M059J (cell line): ENCODE measurements around the gene ANKRD29. TPM values are rescaled to one million over a fixed set of nuclear protein-coding genes. Genes with fewer than 3 reads are reported as not detected.
"Not testable (repeated sequence)": the region's sequence is repeated elsewhere in the genome, so short reads cannot be mapped to it uniquely, and the experiment has no call there.

Source experiments
- DNase-seq: peaks from one replicate; pipeline ENCODE4 v3.0.0-alpha.2; 2012; ENCODE audit warnings: low read depth
- total RNA-seq: library from RNA; depleted of rRNA; stranded (reverse); fragments of >200 nt; shearing (Covaris generic); gene quantifications from 2 replicates; pipeline ENCODE4 v1.2.3, GENCODE V29; 2014

Gene ANKRD29
- total RNA-seq, 1 experiment from 2014 or later: 8.3 TPM

DNA sequence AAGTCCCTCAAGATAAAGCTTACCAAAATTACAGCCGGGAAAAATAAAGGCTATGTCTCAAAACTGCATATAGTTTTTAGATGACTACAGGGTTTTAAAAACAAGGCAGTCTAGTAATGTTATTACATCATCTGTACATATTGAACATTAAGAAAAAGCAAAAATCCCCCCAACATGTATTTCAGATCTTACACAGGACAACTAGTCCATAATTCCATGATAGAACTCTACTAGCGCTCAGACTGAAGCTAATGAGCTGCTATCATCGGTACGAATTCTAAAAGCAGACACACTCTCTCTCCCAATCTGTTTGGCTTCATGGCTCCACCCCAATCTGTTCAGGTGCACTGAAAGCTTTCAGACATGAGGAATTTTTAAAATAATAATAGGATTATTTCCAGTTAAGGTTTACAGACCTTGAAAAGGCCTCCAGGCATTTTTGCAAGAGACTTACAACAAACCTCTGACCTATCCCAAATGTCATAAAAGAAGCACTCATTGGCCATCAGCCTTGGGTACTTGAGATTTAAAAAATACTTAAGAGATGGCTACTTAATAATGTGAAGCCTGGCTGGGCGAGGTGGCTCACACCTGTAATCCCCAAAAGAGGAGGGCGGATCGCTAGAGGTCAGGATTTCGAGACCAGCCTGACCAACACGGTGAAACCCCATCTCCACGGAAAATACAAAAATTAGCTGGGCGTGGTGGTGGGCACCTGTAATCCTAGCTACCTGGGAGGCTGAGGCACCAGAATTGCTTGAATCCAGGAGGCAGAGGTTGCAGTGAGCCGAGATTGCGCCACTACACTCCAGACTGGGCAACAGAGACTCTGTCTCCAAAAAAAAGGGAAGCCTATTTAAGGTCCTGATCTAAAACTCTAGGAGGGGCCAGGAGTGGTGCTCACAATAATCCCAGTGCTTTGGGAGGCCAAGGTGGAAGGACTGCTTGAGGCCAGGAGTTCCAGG is 78.4 kb downstream of the ANKRD29 start:
- no peak for DNase-seq

- no peak for DNase-seq
Measured at GRCh38 chr18:23583071-23583865, 79.4 kb downstream of the ANKRD29 start.

DNA sequence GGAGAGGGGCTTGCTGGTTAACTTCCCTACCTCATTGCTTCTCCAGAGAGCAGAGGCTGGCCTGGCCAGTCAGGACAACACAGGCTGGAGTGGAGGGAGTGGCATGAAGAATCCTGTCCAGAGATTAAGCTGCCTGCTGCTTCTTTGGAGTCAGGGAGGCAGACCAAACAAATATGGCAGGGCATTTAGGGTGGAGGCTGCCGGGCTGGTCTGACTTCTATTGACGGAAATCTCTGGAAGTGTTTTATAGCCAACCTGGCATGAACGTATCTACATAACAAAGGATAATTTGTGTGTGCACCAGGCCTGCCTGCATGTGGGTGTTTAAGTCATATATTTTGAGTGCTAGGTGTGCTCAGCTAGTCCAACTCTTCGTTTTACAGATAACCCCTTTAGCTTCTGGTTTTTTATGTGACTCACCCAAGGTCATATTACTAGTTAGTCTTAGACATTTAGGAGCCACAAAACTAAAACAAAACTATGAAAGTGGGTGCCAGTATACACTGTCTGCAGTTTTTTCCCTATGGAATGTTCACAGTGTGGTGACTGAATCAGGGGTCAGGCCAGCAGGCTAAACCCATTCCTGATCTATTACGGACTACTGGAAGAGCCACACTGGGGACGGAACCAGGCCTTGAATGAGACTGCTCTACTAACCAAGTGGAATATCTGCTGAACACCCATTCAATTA is 81.9 kb downstream of the ANKRD29 start:
- peak; percentile 97 for DNase-seq

- DNase-seq: no peak
Measured at GRCh38 chr18:23578891-23579653, 83.6 kb downstream of the ANKRD29 start.

DNA sequence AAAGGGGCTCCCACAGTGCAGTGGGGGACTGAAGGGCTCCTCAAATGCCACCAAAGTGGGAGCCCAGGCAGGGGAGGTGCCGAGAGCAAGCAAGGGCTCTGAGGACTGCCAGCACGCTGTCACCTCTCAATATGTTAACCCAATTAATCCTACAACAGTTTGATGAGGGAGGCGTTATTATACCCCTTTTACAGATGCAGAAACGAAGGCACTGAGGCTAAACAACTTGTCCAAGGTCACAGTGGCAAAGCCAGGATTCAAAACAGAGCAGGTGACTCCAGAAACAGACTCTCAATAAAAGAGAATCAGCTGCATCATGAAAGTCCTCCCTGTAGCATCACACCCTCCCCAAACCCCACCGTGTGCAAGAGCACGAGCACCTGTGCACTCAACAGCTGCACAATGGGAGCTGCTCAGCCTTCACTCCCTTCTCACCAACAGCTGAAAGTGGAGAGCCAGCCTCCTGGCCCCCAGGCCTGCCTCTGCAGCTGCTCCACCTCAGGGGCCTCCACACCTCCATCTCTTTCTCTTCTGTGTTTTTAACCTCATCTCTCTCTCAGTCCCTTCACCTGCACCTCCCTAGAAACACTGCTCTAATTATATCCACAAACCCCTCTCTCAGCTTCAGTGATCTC is 84.5 kb downstream of the ANKRD29 start:
- no peak for DNase-seq

- DNase-seq: not testable (repeated sequence)
Measured at GRCh38 chr18:23577521-23577920, 85.2 kb downstream of the ANKRD29 start.

- no peak for DNase-seq
Measured at GRCh38 chr18:23575309-23575651, 87.4 kb downstream of the ANKRD29 start.

GRCh38 chr18:23574611-23575308 is 88.0 kb downstream of the ANKRD29 start:
- DNase-seq: no peak

DNA sequence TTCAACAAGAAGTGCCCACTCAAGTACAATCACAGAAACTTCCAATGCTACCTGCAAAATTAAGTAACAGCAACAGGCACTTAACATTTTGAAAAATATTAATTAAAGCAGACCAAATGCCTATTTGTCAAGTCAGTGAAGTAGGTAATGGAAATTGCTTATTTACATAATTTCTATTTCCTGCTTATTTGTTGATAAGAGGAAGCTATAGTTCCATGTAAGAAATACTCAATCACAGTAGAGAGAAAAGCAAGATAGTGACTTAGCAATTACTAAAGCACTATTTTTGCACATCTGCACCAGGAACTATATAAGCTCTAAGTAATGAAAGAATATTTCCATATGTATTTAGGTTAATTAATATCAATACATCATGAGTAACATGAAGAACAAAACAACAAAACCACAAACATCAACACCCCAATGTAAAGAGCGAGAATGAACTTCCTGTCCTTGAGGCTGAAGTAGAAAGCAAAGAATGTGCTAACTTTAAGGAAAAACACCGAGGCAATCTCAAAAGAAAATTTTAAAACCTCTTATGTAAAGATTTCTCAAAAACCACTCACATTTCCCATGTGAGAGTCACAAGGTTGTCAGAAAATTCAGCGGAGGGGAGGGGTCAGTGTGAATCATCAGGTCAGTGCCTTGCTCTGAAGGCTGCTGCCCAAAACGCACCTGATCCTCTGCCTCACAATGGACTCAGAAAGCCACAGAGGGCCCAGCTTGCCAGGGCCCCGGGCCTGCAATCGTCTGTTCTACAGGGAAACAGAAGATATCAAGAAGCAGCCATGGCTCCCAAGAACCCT is 88.9 kb downstream of the ANKRD29 start:
- DNase-seq: peak; percentile 92

DNA sequence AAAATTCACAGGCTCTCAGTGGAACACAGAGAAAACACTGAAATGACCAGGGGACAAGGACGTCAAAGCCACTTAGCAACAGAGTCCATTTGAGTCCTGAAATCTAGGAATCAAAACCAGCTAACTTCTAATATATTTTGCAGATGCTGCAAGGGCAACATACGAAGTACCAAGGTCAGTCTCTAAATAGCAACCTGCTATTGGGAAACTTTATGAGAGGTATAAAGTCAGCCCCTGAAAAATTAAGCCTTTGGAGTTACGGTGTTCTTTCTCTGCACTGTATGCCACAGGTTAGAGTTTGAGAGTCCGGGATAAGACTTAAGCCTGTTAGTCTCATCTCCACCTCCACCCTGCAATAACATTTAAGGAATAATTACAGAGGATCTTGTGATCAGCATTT is 89.7 kb downstream of the ANKRD29 start:
- no peak for DNase-seq

- no peak for DNase-seq
Measured at GRCh38 chr18:23572570-23572969, 90.1 kb downstream of the ANKRD29 start.

- no peak for DNase-seq
Measured at GRCh38 chr18:23572012-23572411, 90.7 kb downstream of the ANKRD29 start.

GRCh38 chr18:23570912-23571504 is 91.7 kb downstream of the ANKRD29 start:
- DNase-seq: no peak

DNA sequence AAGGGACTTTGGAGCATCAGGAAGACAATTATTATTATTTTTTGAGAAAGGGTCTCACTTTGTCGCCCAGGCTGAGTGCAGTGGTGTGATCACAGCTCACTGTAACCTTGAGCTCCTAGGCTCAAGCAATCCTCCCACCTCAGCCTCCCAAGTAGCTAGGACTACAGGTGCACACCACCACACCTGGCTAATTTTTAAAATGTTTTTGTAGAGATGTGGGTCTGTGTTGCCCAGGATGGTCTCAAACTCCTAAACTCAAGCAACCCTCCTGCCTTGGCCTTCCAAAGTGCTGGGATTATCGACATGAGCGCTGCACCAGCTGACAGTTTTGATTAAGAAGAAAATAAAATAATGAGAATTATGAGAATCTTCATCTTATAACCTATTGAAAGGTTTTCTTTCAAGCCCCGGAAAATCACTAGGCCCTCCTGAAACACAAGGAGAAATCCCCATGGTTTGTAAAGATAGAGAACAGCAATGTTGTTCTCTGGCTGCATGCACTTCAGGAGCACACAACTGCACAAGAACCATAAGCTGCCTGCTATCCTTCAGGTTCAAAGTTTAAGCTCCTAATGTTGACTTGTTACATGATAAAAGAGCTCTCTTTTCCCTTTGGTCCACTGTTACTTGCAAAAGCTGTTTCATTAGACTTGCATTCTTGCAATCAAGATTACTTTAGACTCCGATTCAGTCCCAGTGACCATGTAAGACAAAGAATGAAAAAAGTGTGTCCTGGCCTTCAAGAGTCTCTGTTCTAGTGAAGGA is 93.2 kb downstream of the ANKRD29 start:
- no peak for DNase-seq

DNA sequence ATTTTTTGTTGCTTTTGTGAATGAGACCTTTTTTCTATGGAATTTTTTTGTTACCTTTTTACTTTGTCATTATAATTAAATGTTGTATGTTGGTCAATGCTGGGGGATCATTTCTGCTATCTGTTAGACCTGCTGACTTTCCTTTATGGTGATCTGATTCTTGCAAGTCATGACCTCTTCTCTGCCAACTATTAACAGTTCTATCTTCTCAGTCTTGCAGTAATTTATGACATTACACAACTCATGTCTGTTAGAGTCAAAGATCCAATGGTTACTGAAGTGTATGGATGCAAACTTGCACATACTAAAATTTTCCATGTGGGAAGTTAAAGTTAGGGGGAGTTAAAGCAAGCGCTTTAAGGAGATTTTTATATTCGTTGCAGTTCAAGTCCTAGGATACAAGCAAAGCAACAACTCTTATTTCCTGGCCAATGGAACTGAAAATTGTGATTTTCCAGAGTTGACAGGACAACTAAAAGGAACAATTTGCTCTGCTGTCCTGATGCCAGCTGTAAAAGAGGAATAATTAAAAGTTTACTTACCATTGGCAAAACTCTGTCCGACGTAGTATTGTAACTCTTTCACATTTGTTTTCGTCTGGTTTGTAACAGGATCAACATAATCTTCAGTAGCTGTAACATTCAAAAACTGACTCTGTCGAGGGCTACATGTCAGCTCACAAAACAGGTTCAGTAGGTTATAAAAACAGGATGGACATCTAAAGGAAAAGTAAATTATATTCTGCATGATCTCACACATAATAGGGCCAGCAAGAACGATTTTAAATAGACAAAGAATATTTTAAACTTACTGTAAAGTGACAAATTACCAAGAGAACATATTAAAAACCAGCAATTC is 94.2 kb downstream of the ANKRD29 start:
- DNase-seq: no peak

GRCh38 chr18:23567671-23568070 is 95.0 kb downstream of the ANKRD29 start:
- no peak for DNase-seq

GRCh38 chr18:23565916-23566547 is 96.7 kb downstream of the ANKRD29 start:
- DNase-seq: peak; percentile 15
